ENCODE results near the gene AP2S1. TPM values are rescaled to one million over a fixed set of nuclear protein-coding genes. Genes with fewer than 3 reads are reported as not detected.

Gene AP2S1
- total and polyA plus RNA-seq, 2 of the 4 experiments (the other 2 are of a cell fraction) = 144 to 274 TPM

DNA sequence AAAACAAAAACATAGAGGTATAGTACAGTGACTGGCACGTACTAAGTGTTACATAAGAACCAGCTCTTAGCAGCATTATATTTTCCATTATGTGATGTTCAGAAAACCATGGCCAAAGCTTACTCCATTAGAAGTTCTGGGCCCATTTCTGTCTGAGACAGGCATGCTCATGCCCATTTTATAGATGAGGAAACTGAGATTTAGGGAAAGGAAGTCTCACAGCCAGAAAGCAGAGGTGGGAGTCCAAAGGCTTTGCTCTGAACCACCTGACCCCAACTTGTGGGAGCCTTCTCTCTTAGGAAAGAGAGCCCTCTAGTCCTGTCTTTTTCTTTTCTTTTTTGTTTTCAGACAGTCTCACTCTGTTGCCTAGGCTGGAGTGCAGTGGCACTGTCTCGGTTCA lies 2.3 kb downstream of the AP2S1 start:
- no peaks in the 10 kb centered on the region; the same call in 1 of the 2 replicates for H3K9me1 ChIP-seq (ENCODE audit: insufficient read depth, low read length)
- in situ Hi-C loops (cut with MboI; ENCODE audit: low sequenced_read_pairs) = loop anchor here (10.0 kb wide), 1 partner anchor 64 kb away; the partner anchor contains the start of gene SLC1A5
- H4K8ac ChIP-seq (ENCODE audit: low read depth in 2 of 2, low read length in 2 of 2) = no peak overlapping the region; a peak in 1 of 4 replicates
- no peak overlapping the region for H3K4me3 ChIP-seq (ENCODE audit: insufficient read depth, low read depth, low read length)
- no peak overlapping the region for H3K23ac ChIP-seq (ENCODE audit: low read depth, low read length)
- no peaks in the 10 kb centered on the region for H3K27me3 ChIP-seq (ENCODE audit: control insufficient read depth, insufficient read depth, low read length)
- H2AK9ac ChIP-seq (replicated peaks; ENCODE audit: low read depth, low read length, poor library complexity) = peak overlapping the region; percentile 26
- no peaks in the 10 kb centered on the region for H3K9me3 ChIP-seq (ENCODE audit: control insufficient read depth, insufficient read depth, low read length)
- no peak overlapping the region for H4K5ac ChIP-seq (ENCODE audit: low read depth, low read length)
- no peak overlapping the region for H2BK15ac ChIP-seq (ENCODE audit: low read depth, low read length)
- peaks cover 13% of the 10 kb centered on the region for H3K36me3 ChIP-seq (ENCODE audit: control insufficient read depth, insufficient read depth, low read length)
- no peak overlapping the region for H2BK5ac ChIP-seq (ENCODE audit: low read depth, low read length, poor library complexity, severe bottlenecking)
- H3K18ac ChIP-seq (ENCODE audit: low read depth, low read length) = no peak overlapping the region
- no peaks in the 10 kb centered on the region for H3K4me1 ChIP-seq (ENCODE audit: control insufficient read depth, insufficient read depth, low read length)
- H2AFZ ChIP-seq (replicated peaks; ENCODE audit: low read length, poor library complexity) = no peak overlapping the region
- no peak overlapping the region for H2BK120ac ChIP-seq (ENCODE audit: low read depth, low read length)
- H3K79me1 ChIP-seq (ENCODE audit: low read depth in 1 of 2, low read length in 2 of 2) = peaks cover 7 to 53% of the 10 kb centered on the region in 2 experiments; a peak in 2 of 4 replicates
- H3K14ac ChIP-seq (replicated peaks; ENCODE audit: low read depth, low read length) = no peak overlapping the region
- H3K4me2 ChIP-seq (ENCODE audit: low read depth, low read length) = no peak overlapping the region
- no peak overlapping the region for H2BK20ac ChIP-seq (ENCODE audit: low read depth, low read length)
- dilution Hi-C loops (cut with HindIII; ENCODE audit: low sequenced_read_pairs, unreplicated experiment) = no loop called here
- TF ChIP-seq NFE2L2 (IDR thresholded peaks at IDR 0.05; ENCODE audit: low read depth, low read length) = no peak
- TF ChIP-seq CEBPB (IDR thresholded peaks at IDR 0.05; ENCODE audit: low read depth, low read length) = no peak
- TF ChIP-seq CHD1 (IDR thresholded peaks at IDR 0.05; ENCODE audit: low read depth, low read length) = no peak
- no peak for TF ChIP-seq RAD21 (IDR thresholded peaks at IDR 0.05; ENCODE audit: low read length)
- no peak for TF ChIP-seq CTCF (conservative IDR thresholded peaks at IDR 0.05; ENCODE audit: low read depth, low read length)
- TF ChIP-seq FOS (IDR thresholded peaks at IDR 0.05; ENCODE audit: low read depth, low read length) = no peak
- no peak for TF ChIP-seq RCOR1 (IDR thresholded peaks at IDR 0.05; ENCODE audit: insufficient replicate concordance, low read length)
- TF ChIP-seq, protein P1, sequence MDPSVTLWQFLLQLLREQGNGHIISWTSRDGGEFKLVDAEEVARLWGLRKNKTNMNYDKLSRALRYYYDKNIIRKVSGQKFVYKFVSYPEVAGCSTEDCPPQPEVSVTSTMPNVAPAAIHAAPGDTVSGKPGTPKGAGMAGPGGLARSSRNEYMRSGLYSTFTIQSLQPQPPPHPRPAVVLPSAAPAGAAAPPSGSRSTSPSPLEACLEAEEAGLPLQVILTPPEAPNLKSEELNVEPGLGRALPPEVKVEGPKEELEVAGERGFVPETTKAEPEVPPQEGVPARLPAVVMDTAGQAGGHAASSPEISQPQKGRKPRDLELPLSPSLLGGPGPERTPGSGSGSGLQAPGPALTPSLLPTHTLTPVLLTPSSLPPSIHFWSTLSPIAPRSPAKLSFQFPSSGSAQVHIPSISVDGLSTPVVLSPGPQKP (IDR thresholded peaks at IDR 0.05; ENCODE audit: borderline replicate concordance, low read depth, low read length) = no peak
- no peak for TF ChIP-seq MAFK (IDR thresholded peaks at IDR 0.05; ENCODE audit: low read depth, low read length)
- TF ChIP-seq MAZ (IDR thresholded peaks at IDR 0.05; ENCODE audit: borderline replicate concordance, low read depth, low read length) = no peak
- TF ChIP-seq SMC3 (IDR thresholded peaks at IDR 0.05; ENCODE audit: low read depth, low read length) = no peak
- TF ChIP-seq RFX5 (IDR thresholded peaks at IDR 0.05; ENCODE audit: low read depth, low read length) = no peak
- TF ChIP-seq POLR2A (IDR thresholded peaks at IDR 0.05; ENCODE audit: low read depth, low read length) = no peak
- TF ChIP-seq BHLHE40 (IDR thresholded peaks at IDR 0.05; ENCODE audit: low read depth, low read length) = no peak
- no peak for TF ChIP-seq USF2 (IDR thresholded peaks at IDR 0.05; ENCODE audit: low read depth, low read length)
- TF ChIP-seq MXI1 (IDR thresholded peaks at IDR 0.05; ENCODE audit: borderline replicate concordance, low read depth, low read length) = no peak
- ChIA-PET CTCF (interaction anchor here (0.5 to 0.6 kb wide), 2 partner anchors 36 to 243 kb away, joined by 3 to 9 read pairs; no protein-coding TSS in a partner anchor), POLR2A (ENCODE audit: unreplicated experiment) (no interaction called here)
- intact Hi-C loops (cut with micrococcal nuclease) = no loop called here
- BruUV-seq (replicated peaks) = no TSS peak
- H2AK5ac ChIP-seq (ENCODE audit: low read depth, low read length) = no peak overlapping the region
- H4K91ac ChIP-seq (ENCODE audit: insufficient read depth, low read depth, low read length) = no peak overlapping the region
- ATAC-seq (ENCODE audit: low read depth) (no peak), DNase-seq (no peak)
- no peak overlapping the region for H3K4ac ChIP-seq (ENCODE audit: low read depth, low read length)
- no CpG with 5 or more reads among the region's 2 CpGs for WGBS, 2 experiments (ENCODE audit: extremely low coverage in 2 of 2, insufficient read length in 1 of 2)
- H3K56ac ChIP-seq (ENCODE audit: extremely low read depth, insufficient read depth, low read length) = no peak overlapping the region
- peaks cover 33% of the 10 kb centered on the region for H4K20me1 ChIP-seq (ENCODE audit: insufficient read depth, low read length)
- no peak overlapping the region for H3K9ac ChIP-seq (ENCODE audit: low read depth, low read length)
- no peak overlapping the region for H3K27ac ChIP-seq (ENCODE audit: insufficient read depth, low read length)

Data from IMR-90 (cell line).